Astrocyte (in vitro differentiated cells and primary cell): ENCODE data around the gene SMARCB1. TPM values are rescaled to one million over a fixed set of nuclear protein-coding genes. Genes with fewer than 3 reads are reported as not detected.

ENCODE experiments used
- DNase-seq: peaks from one replicate; pipeline ENCODE4 v3.0.0-alpha.2; 2010; ENCODE audit warnings: low read depth
- FAIRE-seq: peaks from 2 replicates; lab custom pipeline; 2011; peaks lifted over from hg19 to GRCh38; lab: Jason Lieb, UNC
- H2AFZ ChIP-seq: 2 replicates; pipeline ENCODE4 v1.6.0; 2012; ENCODE audit warnings: low read depth, low read length, inconsistent platforms
- H3K27ac ChIP-seq: 2 replicates; pipeline ENCODE4 v1.5.1; 2011; ENCODE audit warnings: low read depth, low read length, inconsistent platforms
- H3K27me3 ChIP-seq: 2 replicates; pipeline ENCODE4 v1.6.0; 2011; ENCODE audit warnings: low read length, inconsistent platforms; ENCODE audit not compliant: insufficient read depth
- H3K36me3 ChIP-seq: 2 replicates; pipeline ENCODE4 v1.5.1; 2011; ENCODE audit warnings: low read length, inconsistent platforms; ENCODE audit not compliant: insufficient read depth
- H3K4me1 ChIP-seq: 2 replicates; pipeline ENCODE4 v1.5.1; 2011; ENCODE audit warnings: low read length, inconsistent platforms; ENCODE audit not compliant: insufficient read depth
- H3K4me2 ChIP-seq: 2 replicates; pipeline ENCODE4 v1.6.0; 2012; ENCODE audit warnings: low read length, inconsistent platforms
- H3K4me3 ChIP-seq: 2 replicates; pipeline ENCODE4 v1.5.1; 2011; ENCODE audit warnings: low read depth, mild to moderate bottlenecking, low read length, inconsistent platforms; ENCODE audit not compliant: insufficient read depth
- H3K79me2 ChIP-seq: 2 replicates; pipeline ENCODE4 v1.6.0; 2012; ENCODE audit warnings: mild to moderate bottlenecking, low read length, inconsistent platforms; ENCODE audit not compliant: insufficient read depth
- H3K9ac ChIP-seq: 2 replicates; pipeline ENCODE4 v1.6.0; 2012; ENCODE audit warnings: mild to moderate bottlenecking, low read length, inconsistent platforms
- H3K9me3 ChIP-seq: 2 replicates; pipeline ENCODE4 v1.5.1; 2012; ENCODE audit warnings: low read depth, mild to moderate bottlenecking, low read length, inconsistent platforms; ENCODE audit not compliant: insufficient read depth
- H4K20me1 ChIP-seq: 2 replicates; pipeline ENCODE4 v1.6.0; 2012; ENCODE audit warnings: low read length, inconsistent platforms; ENCODE audit not compliant: insufficient read depth
- H3K27ac Mint-ChIP-seq: one replicate; pipeline ENCODE4 v1.8.0; 2021; ENCODE audit warnings: mild to moderate bottlenecking, mixed read lengths; ENCODE audit not compliant: unreplicated experiment
- H3K27me3 Mint-ChIP-seq: one replicate; pipeline ENCODE4 v1.8.0; 2021; ENCODE audit warnings: low read depth, mixed read lengths; ENCODE audit not compliant: unreplicated experiment
- H3K36me3 Mint-ChIP-seq: one replicate; pipeline ENCODE4 v1.8.0; 2021; ENCODE audit warnings: low read depth, mixed read lengths; ENCODE audit not compliant: unreplicated experiment
- H3K4me1 Mint-ChIP-seq: one replicate; pipeline ENCODE4 v1.8.0; 2021; ENCODE audit warnings: low read depth, mixed read lengths; ENCODE audit not compliant: unreplicated experiment
- H3K4me3 Mint-ChIP-seq: one replicate; pipeline ENCODE4 v1.8.0; 2021; ENCODE audit warnings: mild to moderate bottlenecking, moderate library complexity, mixed read lengths; ENCODE audit not compliant: unreplicated experiment
- H3K9me3 Mint-ChIP-seq: one replicate; pipeline ENCODE4 v1.8.0; 2021; ENCODE audit warnings: mild to moderate bottlenecking, mixed read lengths; ENCODE audit not compliant: unreplicated experiment
- CTCF ChIP-seq: IDR thresholded peaks from 2 replicates; pipeline ENCODE4 v1.5.1; 2011; ENCODE audit warnings: low read depth, mild to moderate bottlenecking, inconsistent platforms, low read length, moderate library complexity; ENCODE audit not compliant: insufficient read depth
- EZH2 ChIP-seq: IDR thresholded peaks from 2 replicates; pipeline ENCODE4 v1.6.1; 2012; ENCODE audit warnings: mild to moderate bottlenecking, low read length, inconsistent platforms; ENCODE audit not compliant: insufficient read depth
- total RNA-seq: library from RNA; stranded (reverse); gene quantifications from 2 replicates; pipeline ENCODE4 v1.2.1, GENCODE V29; 2021

The SMARCB1 gene
- total RNA-seq, 1 donor from 2014 or later: 91.3 TPM

- no peak overlapping the region for H2AFZ ChIP-seq
- peaks cover 56% of the 10 kb centered on the region for H4K20me1 ChIP-seq
- peak overlapping the region; percentile 96 for H3K4me3 Mint-ChIP-seq
These were observed 1.1 kb downstream of the SMARCB1 start for GRCh38 chr22:23787910-23788309.

GRCh38 chr22:23789121-23789520 lies 2.4 kb downstream of the SMARCB1 start:
- no peak overlapping the region for H2AFZ ChIP-seq
- Mint-ChIP-seq H3K27ac (no peak overlapping the region), H3K9me3 (no peaks in the 10 kb centered on the region), H3K4me1 (peaks cover 21% of the 10 kb centered on the region), H3K4me3 (peak overlapping the region; percentile 56), H3K36me3 (no peaks in the 10 kb centered on the region), H3K27me3 (no peaks in the 10 kb centered on the region)
- no peak overlapping the region for H3K27ac ChIP-seq
- H3K79me2 ChIP-seq: peaks cover 63% of the 10 kb centered on the region
- H3K27me3 ChIP-seq: no peaks in the 10 kb centered on the region
- TF ChIP-seq CTCF (no peak), EZH2 (no peak)
- H4K20me1 ChIP-seq: peaks cover 63% of the 10 kb centered on the region
- H3K4me3 ChIP-seq: no peak overlapping the region
- no peaks in the 10 kb centered on the region for H3K9me3 ChIP-seq
- DNase-seq (no peak), FAIRE-seq (no peak)
- peaks cover 14% of the 10 kb centered on the region for H3K4me1 ChIP-seq
- no peak overlapping the region for H3K4me2 ChIP-seq
- no peak overlapping the region for H3K9ac ChIP-seq
- H3K36me3 ChIP-seq: peaks cover 5% of the 10 kb centered on the region

More at GRCh38 chr22:23787910-23788309, 1.1 kb downstream of the SMARCB1 start:
- Histone ChIP-seq H3K79me2 (peaks cover 57% of the 10 kb centered on the region), H3K27ac (peak overlapping the region; percentile 98), H3K27me3 (no peaks in the 10 kb centered on the region), H3K4me3 (peak overlapping the region; percentile 86), H3K4me1 (peaks cover 19% of the 10 kb centered on the region), H3K36me3 (peaks cover 4% of the 10 kb centered on the region), H3K9ac (peak overlapping the region; percentile 99), H3K4me2 (peak overlapping the region; percentile 97), H3K9me3 (no peaks in the 10 kb centered on the region)
- Mint-ChIP-seq H3K4me1 (peaks cover 22% of the 10 kb centered on the region), H3K9me3 (no peaks in the 10 kb centered on the region), H3K27ac (peak overlapping the region; percentile 84), H3K27me3 (no peaks in the 10 kb centered on the region), H3K36me3 (no peaks in the 10 kb centered on the region)
- no peak for FAIRE-seq
- no peak for DNase-seq
- no peak for TF ChIP-seq CTCF
- no peak for TF ChIP-seq EZH2

- no peaks in the 10 kb centered on the region for H3K9me3 ChIP-seq
- H4K20me1 ChIP-seq: peaks cover 63% of the 10 kb centered on the region
- peaks cover 9% of the 10 kb centered on the region for H3K4me1 ChIP-seq
- no peaks in the 10 kb centered on the region for H3K9me3 Mint-ChIP-seq
- H3K27ac Mint-ChIP-seq: no peak overlapping the region
- H3K27ac ChIP-seq: no peak overlapping the region
- peaks cover 9% of the 10 kb centered on the region for H3K36me3 ChIP-seq
- H3K4me3 Mint-ChIP-seq: peak overlapping the region; percentile 56
- TF ChIP-seq CTCF (no peak), EZH2 (no peak)
- no peak overlapping the region for H3K4me3 ChIP-seq
- H3K4me1 Mint-ChIP-seq: peaks cover 16% of the 10 kb centered on the region
- FAIRE-seq (no peak), DNase-seq (no peak)
- H3K27me3 Mint-ChIP-seq: no peaks in the 10 kb centered on the region
- no peaks in the 10 kb centered on the region for H3K27me3 ChIP-seq
- H3K4me2 ChIP-seq: no peak overlapping the region
- no peak overlapping the region for H2AFZ ChIP-seq
- H3K79me2 ChIP-seq: peaks cover 63% of the 10 kb centered on the region
- H3K9ac ChIP-seq: no peak overlapping the region
- H3K36me3 Mint-ChIP-seq: no peaks in the 10 kb centered on the region
These were observed 2.9 kb downstream of the SMARCB1 start for GRCh38 chr22:23789638-23790037.
